HG03025 (cell line): ENCODE data around the gene ZBTB22.

Experiments
- ATAC-seq: cut with Tn5 transposase; IDR thresholded peaks from one replicate; pipeline ENCODE4 v1.9.1; 2021; ENCODE audit warnings: mild to moderate bottlenecking, moderate library complexity; ENCODE audit not compliant: unreplicated experiment, low FRiP score

ZBTB22 gene

GRCh38 chr6:33305052-33305451 lies 12.5 kb downstream of the ZBTB22 start:
- no peak for ATAC-seq

GRCh38 chr6:33304216-33304615 lies 13.3 kb downstream of the ZBTB22 start:
- ATAC-seq, result no peak

- no peak for ATAC-seq
These were observed 15.7 kb downstream of the ZBTB22 start for GRCh38 chr6:33301877-33302276.

GRCh38 chr6:33299237-33299944 lies 18.2 kb downstream of the ZBTB22 start:
- peak; percentile 80 for ATAC-seq

GRCh38 chr6:33298773-33299236 lies 18.7 kb downstream of the ZBTB22 start, which contains the start of gene RGL2:
RGL2 (minus strand) TSS chr6:33298942; CDS start chr6:33298610, 332 bp downstream.
- ATAC-seq, result peak; percentile 35

- ATAC-seq, result no peak
These were observed 19.4 kb downstream of the ZBTB22 start for GRCh38 chr6:33297956-33298772.

- ATAC-seq, result no peak
These were observed 20.1 kb downstream of the ZBTB22 start for GRCh38 chr6:33297406-33297955.

GRCh38 chr6:33296797-33297405 lies 20.6 kb downstream of the ZBTB22 start:
- ATAC-seq, result no peak

- ATAC-seq, result no peak
These were observed 21.7 kb downstream of the ZBTB22 start for GRCh38 chr6:33295621-33296369.

GRCh38 chr6:33294086-33294823 lies 23.3 kb downstream of the ZBTB22 start:
- ATAC-seq, result no peak

GRCh38 chr6:33292996-33293682 lies 24.4 kb downstream of the ZBTB22 start:
- ATAC-seq, result no peak

GRCh38 chr6:33290459-33290858 lies 27.1 kb downstream of the ZBTB22 start:
- no peak for ATAC-seq

- no peak for ATAC-seq
These were observed 27.7 kb downstream of the ZBTB22 start for GRCh38 chr6:33289784-33290315.

- peak; percentile 70 for ATAC-seq
These were observed 28.4 kb downstream of the ZBTB22 start, which contains the start of the genes PFDN6 and WDR46 for GRCh38 chr6:33288921-33289783. PFDN6 (plus strand) TSS chr6:33289601; CDS start chr6:33289857, 256 bp downstream. WDR46 (minus strand) TSS chr6:33289239; CDS start chr6:33289170, 69 bp downstream.

- no peak for ATAC-seq
These were observed 29.2 kb downstream of the ZBTB22 start for GRCh38 chr6:33288141-33288920.

GRCh38 chr6:33286946-33287914 lies 30.3 kb downstream of the ZBTB22 start:
- no peak for ATAC-seq
